Astrocyte (in vitro differentiated cells and primary cell): ENCODE measurements around the gene IL12RB2. TPM values are rescaled to one million over a fixed set of nuclear protein-coding genes. Genes with fewer than 3 reads are reported as not detected.
"Not testable (repeated sequence)": the region's sequence is repeated elsewhere in the genome, so short reads cannot be mapped to it uniquely, and the experiment has no call there.

Experiments used
- DNase-seq: peaks from one replicate; pipeline ENCODE4 v3.0.0-alpha.2; 2010; ENCODE audit warnings: low read depth
- FAIRE-seq: peaks from 2 replicates; lab custom pipeline; 2011; peaks lifted over from hg19 to GRCh38; lab: Jason Lieb, UNC
- H2AFZ ChIP-seq: 2 replicates; pipeline ENCODE4 v1.6.0; 2012; ENCODE audit warnings: low read depth, low read length, inconsistent platforms
- H3K27ac ChIP-seq: 2 replicates; pipeline ENCODE4 v1.5.1; 2011; ENCODE audit warnings: low read depth, low read length, inconsistent platforms
- H3K27me3 ChIP-seq: 2 replicates; pipeline ENCODE4 v1.6.0; 2011; ENCODE audit warnings: low read length, inconsistent platforms; ENCODE audit not compliant: insufficient read depth
- H3K36me3 ChIP-seq: 2 replicates; pipeline ENCODE4 v1.5.1; 2011; ENCODE audit warnings: low read length, inconsistent platforms; ENCODE audit not compliant: insufficient read depth
- H3K4me1 ChIP-seq: 2 replicates; pipeline ENCODE4 v1.5.1; 2011; ENCODE audit warnings: low read length, inconsistent platforms; ENCODE audit not compliant: insufficient read depth
- H3K4me2 ChIP-seq: 2 replicates; pipeline ENCODE4 v1.6.0; 2012; ENCODE audit warnings: low read length, inconsistent platforms
- H3K4me3 ChIP-seq: 2 replicates; pipeline ENCODE4 v1.5.1; 2011; ENCODE audit warnings: low read depth, mild to moderate bottlenecking, low read length, inconsistent platforms; ENCODE audit not compliant: insufficient read depth
- H3K79me2 ChIP-seq: 2 replicates; pipeline ENCODE4 v1.6.0; 2012; ENCODE audit warnings: mild to moderate bottlenecking, low read length, inconsistent platforms; ENCODE audit not compliant: insufficient read depth
- H3K9ac ChIP-seq: 2 replicates; pipeline ENCODE4 v1.6.0; 2012; ENCODE audit warnings: mild to moderate bottlenecking, low read length, inconsistent platforms
- H3K9me3 ChIP-seq: 2 replicates; pipeline ENCODE4 v1.5.1; 2012; ENCODE audit warnings: low read depth, mild to moderate bottlenecking, low read length, inconsistent platforms; ENCODE audit not compliant: insufficient read depth
- H4K20me1 ChIP-seq: 2 replicates; pipeline ENCODE4 v1.6.0; 2012; ENCODE audit warnings: low read length, inconsistent platforms; ENCODE audit not compliant: insufficient read depth
- H3K27ac Mint-ChIP-seq: one replicate; pipeline ENCODE4 v1.8.0; 2021; ENCODE audit warnings: mild to moderate bottlenecking, mixed read lengths; ENCODE audit not compliant: unreplicated experiment
- H3K27me3 Mint-ChIP-seq: one replicate; pipeline ENCODE4 v1.8.0; 2021; ENCODE audit warnings: low read depth, mixed read lengths; ENCODE audit not compliant: unreplicated experiment
- H3K36me3 Mint-ChIP-seq: one replicate; pipeline ENCODE4 v1.8.0; 2021; ENCODE audit warnings: low read depth, mixed read lengths; ENCODE audit not compliant: unreplicated experiment
- H3K4me1 Mint-ChIP-seq: one replicate; pipeline ENCODE4 v1.8.0; 2021; ENCODE audit warnings: low read depth, mixed read lengths; ENCODE audit not compliant: unreplicated experiment
- H3K4me3 Mint-ChIP-seq: one replicate; pipeline ENCODE4 v1.8.0; 2021; ENCODE audit warnings: mild to moderate bottlenecking, moderate library complexity, mixed read lengths; ENCODE audit not compliant: unreplicated experiment
- H3K9me3 Mint-ChIP-seq: one replicate; pipeline ENCODE4 v1.8.0; 2021; ENCODE audit warnings: mild to moderate bottlenecking, mixed read lengths; ENCODE audit not compliant: unreplicated experiment
- EZH2 ChIP-seq: IDR thresholded peaks from 2 replicates; pipeline ENCODE4 v1.6.1; 2012; ENCODE audit warnings: mild to moderate bottlenecking, low read length, inconsistent platforms; ENCODE audit not compliant: insufficient read depth
- total RNA-seq: library from RNA; stranded (reverse); gene quantifications from 2 replicates; pipeline ENCODE4 v1.2.1, GENCODE V29; 2021
- TF ChIP-seq, protein P1 (sequence below): IDR thresholded peaks from 2 replicates; pipeline ENCODE4 v1.5.1; 2011; ENCODE audit warnings: low read depth, mild to moderate bottlenecking, inconsistent platforms, low read length, moderate library complexity; ENCODE audit not compliant: insufficient read depth

IL12RB2 gene
- total RNA-seq, 1 donor from 2014 or later, result 0.11 TPM

DNA sequence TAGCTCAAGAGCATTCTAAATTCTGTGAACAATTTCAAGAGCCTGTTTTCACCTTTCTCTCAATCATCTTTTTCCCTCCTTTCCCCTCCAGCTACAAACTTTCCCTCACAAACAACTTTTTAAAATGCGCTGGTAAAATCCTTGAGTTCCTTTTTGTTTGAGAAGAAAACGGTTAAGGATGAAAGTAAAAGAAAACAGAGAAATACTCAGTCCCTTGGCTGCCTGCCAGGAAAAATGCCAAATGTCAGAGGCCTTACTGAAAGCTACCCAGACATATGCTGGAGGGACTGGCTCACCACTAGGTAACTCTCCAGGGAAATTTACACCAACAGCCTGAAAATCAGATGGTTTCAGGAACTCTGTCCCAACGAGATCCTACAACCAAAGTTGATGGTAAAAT is 133.5 kb downstream of the IL12RB2 start:
- H2AFZ ChIP-seq, result no peak overlapping the region
- peak overlapping the region; percentile 50 for H3K4me2 ChIP-seq
- Mint-ChIP-seq H3K4me3 (no peak overlapping the region), H3K27ac (no peak overlapping the region), H3K27me3 (peaks cover under 1% of the 10 kb centered on the region), H3K4me1 (peaks cover 15% of the 10 kb centered on the region), H3K36me3 (no peaks in the 10 kb centered on the region), H3K9me3 (no peaks in the 10 kb centered on the region)
- H3K27ac ChIP-seq, result no peak overlapping the region
- TF ChIP-seq, protein P1, sequence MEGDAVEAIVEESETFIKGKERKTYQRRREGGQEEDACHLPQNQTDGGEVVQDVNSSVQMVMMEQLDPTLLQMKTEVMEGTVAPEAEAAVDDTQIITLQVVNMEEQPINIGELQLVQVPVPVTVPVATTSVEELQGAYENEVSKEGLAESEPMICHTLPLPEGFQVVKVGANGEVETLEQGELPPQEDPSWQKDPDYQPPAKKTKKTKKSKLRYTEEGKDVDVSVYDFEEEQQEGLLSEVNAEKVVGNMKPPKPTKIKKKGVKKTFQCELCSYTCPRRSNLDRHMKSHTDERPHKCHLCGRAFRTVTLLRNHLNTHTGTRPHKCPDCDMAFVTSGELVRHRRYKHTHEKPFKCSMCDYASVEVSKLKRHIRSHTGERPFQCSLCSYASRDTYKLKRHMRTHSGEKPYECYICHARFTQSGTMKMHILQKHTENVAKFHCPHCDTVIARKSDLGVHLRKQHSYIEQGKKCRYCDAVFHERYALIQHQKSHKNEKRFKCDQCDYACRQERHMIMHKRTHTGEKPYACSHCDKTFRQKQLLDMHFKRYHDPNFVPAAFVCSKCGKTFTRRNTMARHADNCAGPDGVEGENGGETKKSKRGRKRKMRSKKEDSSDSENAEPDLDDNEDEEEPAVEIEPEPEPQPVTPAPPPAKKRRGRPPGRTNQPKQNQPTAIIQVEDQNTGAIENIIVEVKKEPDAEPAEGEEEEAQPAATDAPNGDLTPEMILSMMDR, result no peak
- no peak for TF ChIP-seq EZH2
- no peaks in the 10 kb centered on the region for H3K9me3 ChIP-seq
- no peaks in the 10 kb centered on the region for H3K27me3 ChIP-seq
- no peak overlapping the region for H3K4me3 ChIP-seq
- H3K79me2 ChIP-seq, result no peaks in the 10 kb centered on the region
- H3K4me1 ChIP-seq, result peaks cover 11% of the 10 kb centered on the region
- DNase-seq (peak; percentile 48), FAIRE-seq (no peak)
- H3K36me3 ChIP-seq, result no peaks in the 10 kb centered on the region
- no peaks in the 10 kb centered on the region for H4K20me1 ChIP-seq
- no peak overlapping the region for H3K9ac ChIP-seq

DNA sequence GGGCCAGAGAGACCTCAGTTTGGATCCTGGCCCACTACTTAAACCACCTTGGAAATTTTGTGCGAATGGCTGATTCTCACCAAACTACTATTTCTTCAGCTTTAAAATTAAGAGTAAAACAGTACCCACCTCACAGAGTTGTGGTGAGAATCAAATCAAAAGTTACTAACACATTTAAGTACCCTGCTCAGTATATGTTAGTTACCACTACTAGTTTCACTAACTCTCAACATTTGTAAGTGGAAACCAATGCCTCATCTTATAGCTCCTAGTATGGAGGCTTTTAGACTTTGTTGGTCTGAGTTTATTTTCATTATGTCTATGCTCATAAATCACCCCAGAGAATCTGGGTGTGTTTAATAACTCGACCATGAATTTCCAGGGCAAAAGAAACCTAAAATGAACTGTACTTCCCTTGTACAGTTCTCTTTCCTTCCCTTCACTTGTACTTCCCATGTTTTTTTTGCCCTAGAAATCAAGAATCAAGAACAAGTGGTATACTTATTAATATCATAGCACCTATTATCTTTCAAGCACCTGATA is 134.1 kb downstream of the IL12RB2 start:
- Mint-ChIP-seq H3K4me3 (no peak overlapping the region), H3K27ac (no peak overlapping the region), H3K4me1 (peaks cover 15% of the 10 kb centered on the region), H3K27me3 (peaks cover 3% of the 10 kb centered on the region), H3K9me3 (no peaks in the 10 kb centered on the region), H3K36me3 (no peaks in the 10 kb centered on the region)
- Histone ChIP-seq H2AFZ (no peak overlapping the region), H3K4me2 (no peak overlapping the region), H4K20me1 (no peaks in the 10 kb centered on the region), H3K9ac (no peak overlapping the region), H3K9me3 (no peaks in the 10 kb centered on the region), H3K27me3 (no peaks in the 10 kb centered on the region), H3K27ac (no peak overlapping the region), H3K4me3 (no peak overlapping the region), H3K36me3 (no peaks in the 10 kb centered on the region), H3K4me1 (peaks cover 11% of the 10 kb centered on the region), H3K79me2 (no peaks in the 10 kb centered on the region)
- DNase-seq (no peak), FAIRE-seq (no peak)
- TF ChIP-seq, protein P1, result no peak
- TF ChIP-seq EZH2, result no peak

- H3K4me2 ChIP-seq, H3K4me3 Mint-ChIP-seq, H3K27me3 Mint-ChIP-seq, H3K9me3 Mint-ChIP-seq, H3K9me3 ChIP-seq, H3K36me3 ChIP-seq, H3K4me1 ChIP-seq, H3K4me3 ChIP-seq, H3K27me3 ChIP-seq, FAIRE-seq, H2AFZ ChIP-seq, H3K4me1 Mint-ChIP-seq, H3K27ac ChIP-seq, H3K27ac Mint-ChIP-seq, H3K36me3 Mint-ChIP-seq, DNase-seq, H3K79me2 ChIP-seq, H4K20me1 ChIP-seq, H3K9ac ChIP-seq: not testable (repeated sequence)
Measured at GRCh38 chr1:67446014-67446413, 138.3 kb downstream of the IL12RB2 start.

Other genes with a start within 250 kb of the IL12RB2 start
- not detected in 2 replicates for gene C1orf141, start 172.9 kb upstream of the IL12RB2 start, total RNA-seq
- not detected in 2 replicates for gene IL23R, start 141.4 kb upstream of the IL12RB2 start, total RNA-seq
- 196 and 214 TPM in 2 replicates for gene SERBP1, start 122.5 kb downstream of the IL12RB2 start, total RNA-seq